22Rv1 (cell line): ENCODE results near the gene DPP6.

Experiments used
- ZFX ChIP-seq: fragments of 450-650 bp; IDR thresholded peaks from 2 replicates; pipeline ENCODE4 v1.6.1; 2017; ENCODE audit warnings: antibody characterized with exemption, borderline replicate concordance
- TF ChIP-seq, protein P1 (sequence below): fragments of 450-650 bp; IDR thresholded peaks from 2 replicates; pipeline ENCODE4 v1.5.1; 2017; ENCODE audit warnings: mild to moderate bottlenecking

DNA sequence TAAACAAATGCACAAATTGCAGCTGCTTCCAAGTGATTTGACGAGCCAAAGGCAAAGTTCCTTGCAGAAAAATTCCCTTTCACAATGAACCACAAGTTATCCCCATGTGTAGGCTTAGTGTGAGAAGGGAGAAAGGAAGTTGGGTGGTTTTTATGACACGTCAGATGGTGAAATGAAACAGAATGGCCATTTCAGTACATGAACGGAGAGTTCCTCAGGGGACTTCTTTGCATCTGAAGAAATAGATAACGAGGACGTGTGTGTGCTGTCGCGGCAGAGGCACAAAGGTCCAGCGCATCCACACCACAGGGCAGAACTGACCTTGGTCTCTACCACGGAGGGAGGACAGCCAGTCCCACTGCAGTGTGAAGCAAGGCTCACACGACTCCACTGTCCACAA, 814.9 kb downstream of the DPP6 start:
- TF ChIP-seq, protein P1, sequence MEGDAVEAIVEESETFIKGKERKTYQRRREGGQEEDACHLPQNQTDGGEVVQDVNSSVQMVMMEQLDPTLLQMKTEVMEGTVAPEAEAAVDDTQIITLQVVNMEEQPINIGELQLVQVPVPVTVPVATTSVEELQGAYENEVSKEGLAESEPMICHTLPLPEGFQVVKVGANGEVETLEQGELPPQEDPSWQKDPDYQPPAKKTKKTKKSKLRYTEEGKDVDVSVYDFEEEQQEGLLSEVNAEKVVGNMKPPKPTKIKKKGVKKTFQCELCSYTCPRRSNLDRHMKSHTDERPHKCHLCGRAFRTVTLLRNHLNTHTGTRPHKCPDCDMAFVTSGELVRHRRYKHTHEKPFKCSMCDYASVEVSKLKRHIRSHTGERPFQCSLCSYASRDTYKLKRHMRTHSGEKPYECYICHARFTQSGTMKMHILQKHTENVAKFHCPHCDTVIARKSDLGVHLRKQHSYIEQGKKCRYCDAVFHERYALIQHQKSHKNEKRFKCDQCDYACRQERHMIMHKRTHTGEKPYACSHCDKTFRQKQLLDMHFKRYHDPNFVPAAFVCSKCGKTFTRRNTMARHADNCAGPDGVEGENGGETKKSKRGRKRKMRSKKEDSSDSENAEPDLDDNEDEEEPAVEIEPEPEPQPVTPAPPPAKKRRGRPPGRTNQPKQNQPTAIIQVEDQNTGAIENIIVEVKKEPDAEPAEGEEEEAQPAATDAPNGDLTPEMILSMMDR, result no peak
- no peak for TF ChIP-seq ZFX
